Testis (tissue), 2 donors: ENCODE measurements around the gene MBD6.

Experiments
- CTCF ChIP-seq, 3 experiments: fragments of 450-650 bp in 2 of 3; fragments of 200-600 bp in 1 of 3; sonication (generic) in 1 of 3; IDR thresholded peaks; one replicate each; pipeline ENCODE4 v1.5.1; 2016 to 2019; ENCODE audit warnings: antibody characterized with exemption in 3 of 3, mild to moderate bottlenecking in 2 of 3, moderate library complexity in 1 of 3
- POLR2A ChIP-seq: fragments of 450-650 bp; IDR thresholded peaks from one replicate; pipeline ENCODE4 v1.6.1; 2017; ENCODE audit warnings: antibody characterized with exemption, mild to moderate bottlenecking, moderate library complexity

- no peak for TF ChIP-seq CTCF (IDR thresholded peaks at IDR 0.05)
- TF ChIP-seq POLR2A, result no peak
These were observed 49.2 kb upstream of the MBD6 start for GRCh38 chr12:57473392-57473791.
